ENCODE data around the gene TSC22D1. TPM values are rescaled to one million over a fixed set of nuclear protein-coding genes. Genes with fewer than 3 reads are reported as not detected.

Gene TSC22D1
- polyA plus RNA-seq, 1 donor, result 73.5 TPM

- no peak for DNase-seq (ENCODE audit: low read depth)
Observed at GRCh38 chr13:44382635-44383145, 193.4 kb downstream of the TSC22D1 start.

Other genes starting within 250 kb of the TSC22D1 start
- 5.4 TPM for gene SERP2, start 202.5 kb downstream of the TSC22D1 start, polyA plus RNA-seq (ENCODE audit: insufficient read length)